ENCODE results near the gene EPC1.
"Not testable (repeated sequence)": the region's sequence is repeated elsewhere in the genome, so short reads cannot be mapped to it uniquely, and the experiment has no call there.

Gene EPC1

GRCh38 chr10:32232378-32232777 lies 114.6 kb downstream of the EPC1 start:
- Histone ChIP-seq H3K4me1 (ENCODE audit: insufficient read depth, low read length, severe bottlenecking) (peaks cover 11% of the 10 kb centered on the region), H4K20me1 (ENCODE audit: insufficient read depth, low read length) (no peaks in the 10 kb centered on the region), H3F3A (ENCODE audit: insufficient read depth, low read length) (no peaks in the 10 kb centered on the region), H2AFZ (ENCODE audit: low read length) (no peak overlapping the region), H3K9ac (ENCODE audit: low read length) (no peak overlapping the region), H3K9me2 (ENCODE audit: low read depth, low read length) (no peaks in the 10 kb centered on the region), H3K4me2 (ENCODE audit: low read length) (no peak overlapping the region), H3K9me3 (ENCODE audit: low read length) (no peaks in the 10 kb centered on the region), H3K27ac (ENCODE audit: low read depth, low read length, poor library complexity, severe bottlenecking) (no peak overlapping the region), H3K27me3 (ENCODE audit: insufficient read depth, low read length) (no peaks in the 10 kb centered on the region), H3K79me2 (ENCODE audit: insufficient read depth, low read length) (no peaks in the 10 kb centered on the region), H3K4me3 (ENCODE audit: low read depth, low read length, poor library complexity, severe bottlenecking) (no peak overlapping the region), H3K36me3 (ENCODE audit: insufficient read depth, low read length) (no peaks in the 10 kb centered on the region)
- TF ChIP-seq CTCF (IDR thresholded peaks at IDR 0.05; ENCODE audit: low read length) (no peak), EZH2 (IDR thresholded peaks at IDR 0.05; ENCODE audit: borderline replicate concordance, low read length) (no peak)

GRCh38 chr10:32229788-32230187 lies 117.2 kb downstream of the EPC1 start:
- H3F3A ChIP-seq (ENCODE audit: insufficient read depth, low read length); H4K20me1 ChIP-seq (ENCODE audit: insufficient read depth, low read length); H3K27ac ChIP-seq (ENCODE audit: low read depth, low read length, poor library complexity, severe bottlenecking); H3K9me3 ChIP-seq (ENCODE audit: low read length); H3K27me3 ChIP-seq (ENCODE audit: insufficient read depth, low read length); H2AFZ ChIP-seq (ENCODE audit: low read length); H3K4me3 ChIP-seq (ENCODE audit: low read depth, low read length, poor library complexity, severe bottlenecking); H3K9me2 ChIP-seq (ENCODE audit: low read depth, low read length); H3K9ac ChIP-seq (ENCODE audit: low read length); H3K4me2 ChIP-seq (ENCODE audit: low read length); H3K79me2 ChIP-seq (ENCODE audit: insufficient read depth, low read length); H3K36me3 ChIP-seq (ENCODE audit: insufficient read depth, low read length): not testable (repeated sequence)
- peaks cover 11% of the 10 kb centered on the region for H3K4me1 ChIP-seq (ENCODE audit: insufficient read depth, low read length, severe bottlenecking)

- no peak overlapping the region for H3K9ac ChIP-seq (ENCODE audit: low read length)
- H3K9me2 ChIP-seq (ENCODE audit: low read depth, low read length): no peaks in the 10 kb centered on the region
- H3K4me1 ChIP-seq (ENCODE audit: insufficient read depth, low read length, severe bottlenecking): peaks cover 11% of the 10 kb centered on the region
- no peaks in the 10 kb centered on the region for H3K36me3 ChIP-seq (ENCODE audit: insufficient read depth, low read length)
- no peaks in the 10 kb centered on the region for H3K27me3 ChIP-seq (ENCODE audit: insufficient read depth, low read length)
- no peaks in the 10 kb centered on the region for H3F3A ChIP-seq (ENCODE audit: insufficient read depth, low read length)
- H3K27ac ChIP-seq (ENCODE audit: low read depth, low read length, poor library complexity, severe bottlenecking): no peak overlapping the region
- no peak for TF ChIP-seq EZH2 (IDR thresholded peaks at IDR 0.05; ENCODE audit: borderline replicate concordance, low read length)
- TF ChIP-seq CTCF (IDR thresholded peaks at IDR 0.05; ENCODE audit: low read length): no peak
- no peaks in the 10 kb centered on the region for H3K9me3 ChIP-seq (ENCODE audit: low read length)
- H3K4me2 ChIP-seq (ENCODE audit: low read length): no peak overlapping the region
- H3K79me2 ChIP-seq (ENCODE audit: insufficient read depth, low read length): no peaks in the 10 kb centered on the region
- no peaks in the 10 kb centered on the region for H4K20me1 ChIP-seq (ENCODE audit: insufficient read depth, low read length)
- H2AFZ ChIP-seq (ENCODE audit: low read length): no peak overlapping the region
- H3K4me3 ChIP-seq (ENCODE audit: low read depth, low read length, poor library complexity, severe bottlenecking): no peak overlapping the region
Observed at GRCh38 chr10:32229170-32229569, 117.8 kb downstream of the EPC1 start.

- Histone ChIP-seq H3K27me3 (ENCODE audit: insufficient read depth, low read length) (no peaks in the 10 kb centered on the region), H3K36me3 (ENCODE audit: insufficient read depth, low read length) (no peaks in the 10 kb centered on the region; the same call in 1 of the 2 replicates)
Observed at GRCh38 chr10:32227802-32228201, 119.2 kb downstream of the EPC1 start.

More at GRCh38 chr10:32227802-32228201, 119.2 kb downstream of the EPC1 start:
- no peak overlapping the region for H3K27ac ChIP-seq (ENCODE audit: low read depth, low read length, poor library complexity, severe bottlenecking)
- no peaks in the 10 kb centered on the region for H3K9me2 ChIP-seq (ENCODE audit: low read depth, low read length)
- no peaks in the 10 kb centered on the region for H3F3A ChIP-seq (ENCODE audit: insufficient read depth, low read length)
- H3K4me2 ChIP-seq (ENCODE audit: low read length): no peak overlapping the region
- H3K4me3 ChIP-seq (ENCODE audit: low read depth, low read length, poor library complexity, severe bottlenecking): no peak overlapping the region
- no peak overlapping the region for H3K9ac ChIP-seq (ENCODE audit: low read length)
- H3K4me1 ChIP-seq (ENCODE audit: insufficient read depth, low read length, severe bottlenecking): peaks cover 11% of the 10 kb centered on the region
- H4K20me1 ChIP-seq (ENCODE audit: insufficient read depth, low read length): no peaks in the 10 kb centered on the region
- H3K79me2 ChIP-seq (ENCODE audit: insufficient read depth, low read length): no peaks in the 10 kb centered on the region
- peaks cover 5% of the 10 kb centered on the region; the same call in 1 of the 2 replicates for H3K9me3 ChIP-seq (ENCODE audit: low read length)
- H2AFZ ChIP-seq (ENCODE audit: low read length): no peak overlapping the region
- TF ChIP-seq CTCF (IDR thresholded peaks at IDR 0.05; ENCODE audit: low read length) (no peak), EZH2 (IDR thresholded peaks at IDR 0.05; ENCODE audit: borderline replicate concordance, low read length) (no peak)
